K562 (cell line): ENCODE results near the gene ELMO3. TPM values are rescaled to one million over a fixed set of nuclear protein-coding genes. Genes with fewer than 3 reads are reported as not detected.
A peak's percentile ranks its signal among the peaks of the same experiment; 100 is the strongest.

Experiments used
- ATF7 ChIP-seq: fragments of 450-650 bp; IDR thresholded peaks from 2 replicates; pipeline ENCODE4 v1.7.1; 2014; ENCODE audit warnings: mild to moderate bottlenecking, moderate library complexity
- BRF2 ChIP-seq: IDR thresholded peaks from 3 replicates; pipeline ENCODE4 v1.6.1; 2011; ENCODE audit warnings: borderline replicate concordance, mild to moderate bottlenecking; ENCODE audit not compliant: insufficient read length, insufficient read depth
- CTCF ChIP-seq, 3 experiments: IDR thresholded peaks in 2 of 3; conservative IDR thresholded peaks in 1 of 3; 2 replicates each; pipeline ENCODE4 v1.5.1; 2011 to 2012; ENCODE audit warnings: low read length in 3 of 3, mild to moderate bottlenecking in 3 of 3, control low read depth in 2 of 3, improper control_type of control experiment in 1 of 3, inconsistent platforms in 1 of 3, low read depth in 1 of 3, mixed read lengths in 1 of 3, moderate library complexity in 1 of 3; ENCODE audit not compliant: insufficient read depth in 2 of 3
- DIDO1 ChIP-seq: fragments of 450-650 bp; IDR thresholded peaks from 2 replicates; pipeline ENCODE4 v1.6.1; 2016; ENCODE audit warnings: low read depth, missing biosample characterization, missing genetic modification characterization
- EGR1 ChIP-seq: fragments of 450-650 bp; conservative IDR thresholded peaks from 2 replicates; pipeline ENCODE4 v1.6.1; 2017; ENCODE audit warnings: mild to moderate bottlenecking
- EP400 ChIP-seq: fragments of 450-650 bp; IDR thresholded peaks from 2 replicates; pipeline ENCODE4 v1.6.1; 2017; ENCODE audit warnings: antibody characterized with exemption, mild to moderate bottlenecking, moderate library complexity
- FOSL1 ChIP-seq: fragments of 200-800 bp; sonication (Bioruptor generic); conservative IDR thresholded peaks from 2 replicates; pipeline ENCODE4 v1.6.1; 2016; ENCODE audit warnings: missing genetic modification characterization, missing compliant biosample characterization
- FOXA3 ChIP-seq, 2 experiments: fragments of 450-650 bp in 1 of 2; sonication (generic) in 1 of 2; formaldehyde crosslinking; IDR thresholded peaks in 1 of 2; conservative IDR thresholded peaks in 1 of 2; 2 replicates each; pipeline versions ENCODE4 v1.4.0 to v1.8.0; 2020 to 2022; ENCODE audit warnings: mild to moderate bottlenecking in 2 of 2, missing genetic modification reagents in 1 of 2
- HLTF ChIP-seq: fragments of 450-650 bp; IDR thresholded peaks from 2 replicates; pipeline ENCODE4 v1.6.1; 2016
- HNRNPLL ChIP-seq: fragments of 200-400 bp; formaldehyde crosslinking; IDR thresholded peaks from 2 replicates; pipeline ENCODE4 v1.6.1; 2017; ENCODE audit warnings: low read length, low read depth, mild to moderate bottlenecking; ENCODE audit not compliant: poor library complexity, severe bottlenecking
- JUN ChIP-seq, 2 experiments: sonication (generic) in 1 of 2; formaldehyde crosslinking in 1 of 2; IDR thresholded peaks; 2 replicates each; pipeline versions ENCODE4 v1.6.1 to v1.8.0; 2012 to 2022; ENCODE audit warnings: borderline replicate concordance in 2 of 2, mild to moderate bottlenecking in 2 of 2, improper control_type of control experiment in 1 of 2, low read depth in 1 of 2, low read length in 1 of 2, missing genetic modification reagents in 1 of 2
- MECOM ChIP-seq: fragments of 250-450 bp; sonication (Bioruptor Pico); IDR thresholded peaks from 2 replicates; pipeline ENCODE4 v1.8.0; 2022; ENCODE audit warnings: inconsistent platforms
- POLR2G ChIP-seq: fragments of 200-400 bp; formaldehyde crosslinking; IDR thresholded peaks from 2 replicates; pipeline ENCODE4 v1.6.1; 2017; ENCODE audit warnings: low read depth, mild to moderate bottlenecking, antibody characterized with exemption, low read length, moderate library complexity
- RBM34 ChIP-seq: fragments of 200-400 bp; formaldehyde crosslinking; IDR thresholded peaks from 2 replicates; pipeline ENCODE4 v1.6.1; 2018; ENCODE audit warnings: low read length, borderline replicate concordance; ENCODE audit not compliant: insufficient read depth
- SMAD4 ChIP-seq: fragments of 250-450 bp; sonication (Bioruptor Pico); conservative IDR thresholded peaks from 2 replicates; pipeline ENCODE4 v1.8.0; 2021; ENCODE audit warnings: inconsistent platforms, mild to moderate bottlenecking, moderate library complexity
- TGIF2 ChIP-seq: sonication (generic); formaldehyde crosslinking; IDR thresholded peaks from 2 replicates; pipeline ENCODE4 v1.8.1; 2022; ENCODE audit warnings: mild to moderate bottlenecking, missing genetic modification reagents, moderate library complexity
- XRCC5 ChIP-seq: fragments of 200-400 bp; formaldehyde crosslinking; IDR thresholded peaks from 2 replicates; pipeline ENCODE4 v1.6.1; 2017; ENCODE audit warnings: low read depth, mild to moderate bottlenecking, low read length
- ZBTB7A ChIP-seq: IDR thresholded peaks from 2 replicates; pipeline ENCODE4 v1.6.1; 2011; ENCODE audit warnings: low read depth, mild to moderate bottlenecking, low read length, moderate library complexity, borderline replicate concordance; ENCODE audit not compliant: control insufficient read depth
- polyA plus RNA-seq, 8 experiments: library from polyadenylated mRNA; depleted of rRNA in 4 of 8; stranded (reverse) in 5 of 8; unstranded in 3 of 8; fragments of >200 nt; fragmentation: Nextera tagmentation in 2 of 8; fragmentation: Illumina TruSeq in 1 of 8; extraction: Ambion mirVana in 2 of 8; extraction: Trizol in 1 of 8; gene quantifications; 2 replicates each; pipeline versions ENCODE4 v1.2.1 to v1.2.3, GENCODE V29; 2011 to 2014; ENCODE audit warnings: inconsistent platforms in 1 of 8, missing spikeins in 1 of 8
- total RNA-seq, 7 experiments: library from RNA; depleted of rRNA in 6 of 7; stranded (reverse); fragments of >200 nt in 6 of 7; fragmentation: Illumina TruSeq in 2 of 7; extraction: Trizol in 2 of 7; gene quantifications; 2 replicates each; pipeline versions ENCODE4 v1.2.1 to v1.2.3, GENCODE V29; 2011 to 2021; ENCODE audit warnings: low replicate concordance in 1 of 7
- TF ChIP-seq, protein P1 (sequence below): fragments of 450-650 bp; formaldehyde crosslinking; IDR thresholded peaks from 2 replicates; pipeline ENCODE4 v1.4.0; 2022; ENCODE audit warnings: mild to moderate bottlenecking, moderate library complexity

Gene ELMO3
- total and polyA plus RNA-seq, 9 of the 15 experiments (the other 6 are each of a cell fraction or from before 2014, with no cell fraction given) = 0.04 to 5.1 (median 1.5) TPM

DNA sequence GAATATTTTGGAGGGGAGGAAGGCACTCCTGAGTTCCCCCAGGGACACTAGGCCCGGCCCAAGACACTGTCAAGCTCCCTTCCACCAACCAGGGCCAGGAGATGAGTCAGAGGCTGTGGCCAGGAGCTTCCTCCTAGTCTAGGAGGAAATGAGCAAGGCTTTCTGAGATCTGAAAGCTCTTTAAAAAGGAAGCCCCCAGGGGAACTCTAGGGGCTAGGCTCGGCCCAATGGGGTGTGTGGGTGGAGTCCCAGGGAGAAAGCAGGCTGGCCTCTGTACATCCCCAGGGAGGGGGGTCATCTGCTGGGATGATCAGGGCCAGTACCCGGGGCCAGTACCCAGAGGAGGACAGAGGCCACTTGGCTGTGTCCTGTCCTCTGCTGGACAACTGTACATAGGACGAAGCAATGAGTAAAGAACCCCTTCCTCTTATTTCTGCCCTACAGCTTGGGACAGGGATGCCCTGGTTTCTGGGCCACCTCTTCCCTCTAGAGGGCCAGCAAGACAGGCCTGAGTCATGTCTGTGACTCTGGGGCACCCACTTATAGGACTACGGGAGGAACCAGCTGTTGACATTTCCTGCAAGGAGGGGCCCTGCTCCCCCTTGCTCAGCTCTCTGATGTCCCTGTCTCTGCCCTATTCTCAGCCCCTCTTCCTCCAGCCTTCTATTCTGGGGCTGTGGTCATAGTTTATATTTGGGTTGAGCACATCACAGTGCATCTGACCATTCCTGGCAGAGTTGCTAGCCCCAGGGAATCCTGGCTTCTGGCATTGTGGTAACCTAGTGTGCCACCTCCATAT is 45.7 kb downstream of the ELMO3 start (continued):
- peak; percentile 87 for TF ChIP-seq FOSL1 (tag)
- TF ChIP-seq TGIF2 (CRISPR knock-in tag) = no peak
- TF ChIP-seq JUN (IDR thresholded peaks at IDR 0.05; ENCODE audit: borderline replicate concordance, low read depth, low read length) = peak; percentile 71
- no peak for TF ChIP-seq JUN (CRISPR knock-in tag; IDR thresholded peaks at IDR 0.05; ENCODE audit: borderline replicate concordance)
- 0 out of 2 replicates have a peak, but pooled peaks have one; percentile 20 for TF ChIP-seq SMAD4 (CRISPR knock-in tag)
- no peak for TF ChIP-seq XRCC5
- no peak for TF ChIP-seq HLTF
- TF ChIP-seq EGR1 = peak; percentile 72
- TF ChIP-seq MECOM = no peak
- TF ChIP-seq POLR2G = 0 out of 2 replicates have a peak, but pooled peaks have one; percentile 24
- TF ChIP-seq EP400 = no peak
- peak in 1 of 3 experiments; percentile 25; a peak in 2 of 6 replicates for TF ChIP-seq CTCF (IDR thresholded peaks at IDR 0.05 in 2 of 3, conservative IDR thresholded peaks at IDR 0.05 in 1 of 3; ENCODE audit: insufficient read depth in 2 of 3, low read depth in 1 of 3, low read length in 3 of 3)
- TF ChIP-seq ZBTB7A = peak; percentile 85; the same call in 1 of the 2 replicates
- TF ChIP-seq, protein P1, sequence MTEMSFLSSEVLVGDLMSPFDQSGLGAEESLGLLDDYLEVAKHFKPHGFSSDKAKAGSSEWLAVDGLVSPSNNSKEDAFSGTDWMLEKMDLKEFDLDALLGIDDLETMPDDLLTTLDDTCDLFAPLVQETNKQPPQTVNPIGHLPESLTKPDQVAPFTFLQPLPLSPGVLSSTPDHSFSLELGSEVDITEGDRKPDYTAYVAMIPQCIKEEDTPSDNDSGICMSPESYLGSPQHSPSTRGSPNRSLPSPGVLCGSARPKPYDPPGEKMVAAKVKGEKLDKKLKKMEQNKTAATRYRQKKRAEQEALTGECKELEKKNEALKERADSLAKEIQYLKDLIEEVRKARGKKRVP (CRISPR knock-in tag) = no peak
- TF ChIP-seq HNRNPLL = no peak
- TF ChIP-seq FOXA3 (CRISPR knock-in tag; conservative IDR thresholded peaks at IDR 0.05 in 1 of 2, IDR thresholded peaks at IDR 0.05 in 1 of 2) = peak in 1 of 2 experiments; percentile 68; a peak in 1 of 4 replicates
- no peak for TF ChIP-seq RBM34
- no peak for TF ChIP-seq BRF2
- TF ChIP-seq ATF7 = peak; percentile 31; the same call in 1 of the 2 replicates
- no peak for TF ChIP-seq DIDO1 (tag)
